ENCODE results near the gene HHAT.

The HHAT gene

DNA sequence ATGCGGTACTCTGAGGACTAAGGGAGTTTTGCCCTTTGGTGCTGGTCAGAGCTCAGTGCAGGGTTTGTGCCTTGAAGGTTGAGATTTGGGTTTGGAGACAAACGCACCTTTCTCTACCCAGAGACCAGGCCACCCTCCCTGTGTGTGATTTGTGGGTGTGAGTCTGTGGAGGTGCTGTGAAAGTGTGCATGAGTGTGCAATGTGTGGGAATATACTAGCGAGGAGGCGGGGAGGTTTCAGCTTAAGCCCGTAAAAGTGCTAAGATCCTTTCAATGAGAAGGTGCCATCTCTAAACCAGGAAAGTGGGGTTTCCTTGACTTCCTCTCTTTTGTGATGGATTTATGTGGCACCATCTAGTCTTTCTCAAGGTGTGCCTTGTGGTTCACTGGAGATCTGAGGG lies 225.7 kb downstream of the HHAT start:
- H3K4me3 ChIP-seq (ENCODE audit: control insufficient read depth, low read depth, low read length), result no peak overlapping the region
- no peak for DNase-seq (ENCODE audit: low read depth)
- TF ChIP-seq, protein P1, sequence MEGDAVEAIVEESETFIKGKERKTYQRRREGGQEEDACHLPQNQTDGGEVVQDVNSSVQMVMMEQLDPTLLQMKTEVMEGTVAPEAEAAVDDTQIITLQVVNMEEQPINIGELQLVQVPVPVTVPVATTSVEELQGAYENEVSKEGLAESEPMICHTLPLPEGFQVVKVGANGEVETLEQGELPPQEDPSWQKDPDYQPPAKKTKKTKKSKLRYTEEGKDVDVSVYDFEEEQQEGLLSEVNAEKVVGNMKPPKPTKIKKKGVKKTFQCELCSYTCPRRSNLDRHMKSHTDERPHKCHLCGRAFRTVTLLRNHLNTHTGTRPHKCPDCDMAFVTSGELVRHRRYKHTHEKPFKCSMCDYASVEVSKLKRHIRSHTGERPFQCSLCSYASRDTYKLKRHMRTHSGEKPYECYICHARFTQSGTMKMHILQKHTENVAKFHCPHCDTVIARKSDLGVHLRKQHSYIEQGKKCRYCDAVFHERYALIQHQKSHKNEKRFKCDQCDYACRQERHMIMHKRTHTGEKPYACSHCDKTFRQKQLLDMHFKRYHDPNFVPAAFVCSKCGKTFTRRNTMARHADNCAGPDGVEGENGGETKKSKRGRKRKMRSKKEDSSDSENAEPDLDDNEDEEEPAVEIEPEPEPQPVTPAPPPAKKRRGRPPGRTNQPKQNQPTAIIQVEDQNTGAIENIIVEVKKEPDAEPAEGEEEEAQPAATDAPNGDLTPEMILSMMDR (IDR thresholded peaks at IDR 0.05; ENCODE audit: control insufficient read depth, insufficient read depth, low read depth, low read length, missing control alignments), result no peak

DNA sequence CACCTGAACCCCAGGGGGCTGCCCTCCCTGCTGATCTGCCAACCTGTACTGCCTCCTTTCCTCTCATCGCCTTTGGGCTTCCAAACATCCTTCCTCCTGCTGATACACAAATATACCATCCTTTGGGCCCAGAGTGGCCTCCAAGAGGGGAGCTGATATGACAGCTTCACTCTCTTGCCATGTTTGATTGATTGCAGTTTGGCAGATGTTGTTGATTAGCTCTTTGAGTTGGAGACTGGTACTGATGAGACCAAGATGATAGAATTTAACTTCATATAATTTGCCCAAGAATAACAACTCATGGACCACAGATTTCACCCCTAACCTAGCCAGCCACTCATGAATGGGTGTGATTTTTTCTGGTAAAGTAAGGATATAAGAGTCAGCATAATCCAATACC lies 227.8 kb downstream of the HHAT start:
- H3K4me3 ChIP-seq (ENCODE audit: control insufficient read depth, low read depth, low read length), result no peak overlapping the region
- no peak for DNase-seq (ENCODE audit: low read depth)

DNA sequence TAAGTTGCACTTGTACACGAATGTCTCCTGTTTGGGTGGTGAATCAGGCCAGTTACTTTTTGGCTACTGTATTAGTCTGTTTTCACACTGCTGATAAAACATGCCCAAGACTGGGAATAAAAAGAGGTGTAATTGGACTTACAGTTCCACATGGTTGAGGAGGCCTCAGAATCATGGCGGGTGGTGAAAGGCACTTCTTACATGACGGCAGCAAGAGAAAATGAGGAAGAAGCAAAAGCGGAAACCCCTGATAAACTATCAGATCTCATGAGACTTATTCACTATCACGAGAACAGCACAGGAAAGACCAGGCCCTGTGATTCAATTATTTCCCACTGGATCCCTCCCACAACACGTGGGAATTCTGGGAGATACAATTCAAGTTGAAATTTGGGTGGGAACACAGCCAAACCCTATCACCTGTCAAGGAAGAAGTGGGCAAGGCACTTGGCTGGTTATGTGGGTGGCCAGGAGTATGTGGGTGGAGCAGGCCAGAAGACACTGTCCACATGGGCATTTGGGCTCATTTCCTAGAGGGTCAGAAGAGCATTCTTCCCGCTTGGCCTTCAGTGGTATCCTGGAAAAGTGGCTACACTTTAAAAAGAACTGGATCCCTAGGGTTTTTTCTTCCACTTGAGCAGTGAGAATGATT lies 228.8 kb downstream of the HHAT start:
- DNase-seq (ENCODE audit: low read depth), result no peak
- TF ChIP-seq, protein P1 (IDR thresholded peaks at IDR 0.05; ENCODE audit: control insufficient read depth, insufficient read depth, low read depth, low read length, missing control alignments), result no peak
- H3K4me3 ChIP-seq (ENCODE audit: control insufficient read depth, low read depth, low read length), result no peak overlapping the region

More for the DNA sequence above, 227.8 kb downstream of the HHAT start:
- TF ChIP-seq, protein P1 (IDR thresholded peaks at IDR 0.05; ENCODE audit: control insufficient read depth, insufficient read depth, low read depth, low read length, missing control alignments), result no peak

DNA sequence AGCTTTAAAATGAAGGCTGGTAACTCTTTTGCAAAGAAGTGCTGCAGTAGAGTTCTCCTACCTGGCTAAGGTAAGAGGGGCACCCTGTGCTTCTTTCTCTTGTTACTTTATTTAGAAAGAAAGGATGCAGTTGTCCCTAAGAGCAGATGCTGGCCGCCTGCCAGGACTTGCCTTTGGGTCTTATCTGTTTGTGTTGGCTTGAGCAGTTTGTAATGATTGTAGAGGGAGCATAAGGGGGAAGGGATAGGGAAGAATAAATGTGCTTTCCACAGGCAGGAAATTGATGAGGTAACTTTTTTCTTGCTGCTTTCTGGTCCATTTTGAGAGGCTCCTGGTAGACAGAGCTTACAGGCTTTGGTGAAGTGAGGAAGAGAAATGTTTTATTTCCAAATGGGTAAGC lies 229.6 kb downstream of the HHAT start:
- no peak overlapping the region for H3K4me3 ChIP-seq (ENCODE audit: control insufficient read depth, low read depth, low read length)
- DNase-seq (ENCODE audit: low read depth), result no peak
- TF ChIP-seq, protein P1 (IDR thresholded peaks at IDR 0.05; ENCODE audit: control insufficient read depth, insufficient read depth, low read depth, low read length, missing control alignments), result no peak

DNA sequence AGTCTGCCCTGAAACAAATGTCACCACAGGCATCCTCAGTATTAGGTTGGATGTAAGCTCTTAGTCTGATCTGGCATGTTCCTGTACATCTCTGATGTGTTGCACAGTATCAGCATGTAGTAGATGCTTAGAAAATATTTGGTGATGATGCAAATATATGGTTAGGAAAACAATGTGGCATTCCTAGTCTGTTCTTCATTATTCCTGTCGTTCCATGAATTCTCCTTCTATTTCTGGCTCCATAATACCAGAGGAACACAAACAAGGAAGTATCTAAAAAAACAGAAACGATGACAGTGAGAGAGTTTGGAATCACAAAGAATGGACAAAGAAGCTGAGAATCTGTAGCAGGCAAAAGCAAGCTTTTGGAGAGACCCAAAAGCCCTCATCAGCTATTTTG lies 236.6 kb downstream of the HHAT start:
- no peak for DNase-seq (ENCODE audit: low read depth)
- no peak overlapping the region for H3K4me3 ChIP-seq (ENCODE audit: control insufficient read depth, low read depth, low read length)
- TF ChIP-seq, protein P1 (IDR thresholded peaks at IDR 0.05; ENCODE audit: control insufficient read depth, insufficient read depth, low read depth, low read length, missing control alignments), result no peak

DNA sequence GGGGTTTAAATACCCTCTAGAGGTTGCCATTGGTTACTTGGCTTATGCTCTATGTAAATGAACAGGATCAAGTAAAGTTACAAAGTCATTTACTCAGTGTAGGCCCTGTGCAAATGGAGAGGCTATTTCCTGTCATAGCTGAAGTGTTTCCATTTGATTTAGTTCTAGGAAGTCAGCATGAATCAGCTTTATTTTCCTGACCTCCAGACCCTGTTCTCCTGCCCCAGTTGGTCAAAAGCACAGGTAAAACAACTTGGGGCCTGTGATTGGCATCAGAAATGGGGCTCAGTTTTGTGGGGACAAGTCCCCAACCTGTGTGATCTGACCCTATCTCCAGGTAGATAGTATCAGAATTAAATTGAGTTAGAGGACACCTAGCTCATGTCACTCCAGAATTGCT lies 239.9 kb downstream of the HHAT start:
- H3K4me3 ChIP-seq (ENCODE audit: control insufficient read depth, low read depth, low read length), result no peak overlapping the region
- TF ChIP-seq, protein P1 (IDR thresholded peaks at IDR 0.05; ENCODE audit: control insufficient read depth, insufficient read depth, low read depth, low read length, missing control alignments), result no peak
- DNase-seq (ENCODE audit: low read depth), result no peak

Measured in AG09309 (cell line).